Subcutaneous adipose tissue (tissue), 4 donors: ENCODE measurements around the gene TMCO2. TPM values are rescaled to one million over a fixed set of nuclear protein-coding genes. Genes with fewer than 3 reads are reported as not detected.

Source experiments
- total RNA-seq, 4 donors: library from RNA; depleted of rRNA; stranded (reverse); fragments of >200 nt; gene quantifications; one replicate each; pipeline ENCODE4 v1.1.0, GENCODE V29; 2016
- TF ChIP-seq, protein P1 (sequence below): fragments of 450-650 bp; IDR thresholded peaks from one replicate; pipeline ENCODE4 v1.5.1; 2016; ENCODE audit warnings: low read depth, mild to moderate bottlenecking, control low read depth, antibody characterized with exemption, moderate library complexity

TMCO2 gene
- total RNA-seq, 4 donors from 2014 or later = not detected

DNA sequence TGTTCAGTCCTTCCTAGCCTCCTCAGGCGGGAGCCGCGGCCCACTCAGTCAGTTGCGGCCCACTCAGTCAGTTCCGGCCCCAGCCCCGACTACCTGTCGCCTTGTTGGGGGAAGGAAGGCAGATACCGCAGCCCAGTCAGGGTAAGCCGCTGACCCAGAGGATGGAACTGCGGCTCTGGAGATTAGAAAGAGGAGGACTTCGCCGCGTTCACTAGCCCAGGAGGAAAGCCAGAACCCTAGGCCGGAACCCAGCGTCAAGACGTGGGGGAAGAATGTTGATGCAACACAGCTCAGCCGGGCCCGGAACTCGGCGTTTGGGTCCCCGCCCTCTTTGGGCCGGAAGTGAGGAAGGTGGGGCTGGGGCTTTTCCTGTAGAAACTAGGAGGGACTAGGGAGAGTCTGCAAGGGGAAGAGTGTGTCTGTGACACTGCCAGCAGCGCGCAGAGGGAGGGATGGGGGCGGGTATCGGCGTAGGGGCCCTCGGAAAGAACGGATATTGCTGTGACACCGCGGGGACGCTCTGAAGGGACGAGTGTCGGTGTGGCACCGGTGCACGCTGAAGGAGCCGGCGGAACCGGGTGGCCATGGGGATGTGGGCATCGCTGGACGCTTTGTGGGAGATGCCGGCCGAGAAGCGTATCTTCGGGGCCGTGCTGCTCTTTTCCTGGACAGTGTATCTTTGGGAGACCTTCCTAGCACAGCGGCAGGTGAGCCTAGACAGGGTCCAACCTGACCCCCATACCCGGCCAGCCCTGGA, 10.1 kb downstream of the TMCO2 start, which contains the start of gene ZMPSTE24:
TSS of gene ZMPSTE24 (plus strand) at position 549 of the 757 bp plus-strand sequence. CDS start at position 585, 36 bp downstream.
- TF ChIP-seq, protein P1, sequence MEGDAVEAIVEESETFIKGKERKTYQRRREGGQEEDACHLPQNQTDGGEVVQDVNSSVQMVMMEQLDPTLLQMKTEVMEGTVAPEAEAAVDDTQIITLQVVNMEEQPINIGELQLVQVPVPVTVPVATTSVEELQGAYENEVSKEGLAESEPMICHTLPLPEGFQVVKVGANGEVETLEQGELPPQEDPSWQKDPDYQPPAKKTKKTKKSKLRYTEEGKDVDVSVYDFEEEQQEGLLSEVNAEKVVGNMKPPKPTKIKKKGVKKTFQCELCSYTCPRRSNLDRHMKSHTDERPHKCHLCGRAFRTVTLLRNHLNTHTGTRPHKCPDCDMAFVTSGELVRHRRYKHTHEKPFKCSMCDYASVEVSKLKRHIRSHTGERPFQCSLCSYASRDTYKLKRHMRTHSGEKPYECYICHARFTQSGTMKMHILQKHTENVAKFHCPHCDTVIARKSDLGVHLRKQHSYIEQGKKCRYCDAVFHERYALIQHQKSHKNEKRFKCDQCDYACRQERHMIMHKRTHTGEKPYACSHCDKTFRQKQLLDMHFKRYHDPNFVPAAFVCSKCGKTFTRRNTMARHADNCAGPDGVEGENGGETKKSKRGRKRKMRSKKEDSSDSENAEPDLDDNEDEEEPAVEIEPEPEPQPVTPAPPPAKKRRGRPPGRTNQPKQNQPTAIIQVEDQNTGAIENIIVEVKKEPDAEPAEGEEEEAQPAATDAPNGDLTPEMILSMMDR = no peak

DNA sequence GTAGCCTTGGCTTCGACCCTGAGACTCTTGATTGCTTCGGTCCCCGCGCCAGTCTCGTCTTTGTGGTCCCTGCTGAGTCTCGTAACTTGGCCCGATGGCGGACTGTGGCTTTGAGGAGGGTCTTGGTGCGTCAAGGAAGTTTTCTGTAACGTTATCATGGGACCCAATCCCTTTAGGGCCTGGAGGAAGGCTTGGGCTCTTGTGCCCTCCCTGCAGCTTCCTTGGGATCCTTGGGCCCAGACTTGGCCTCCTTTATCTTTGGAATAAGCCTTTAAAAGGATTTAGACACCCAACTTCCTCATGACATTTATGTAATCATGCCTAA, 10.7 kb downstream of the TMCO2 start:
- TF ChIP-seq, protein P1 = no peak

DNA sequence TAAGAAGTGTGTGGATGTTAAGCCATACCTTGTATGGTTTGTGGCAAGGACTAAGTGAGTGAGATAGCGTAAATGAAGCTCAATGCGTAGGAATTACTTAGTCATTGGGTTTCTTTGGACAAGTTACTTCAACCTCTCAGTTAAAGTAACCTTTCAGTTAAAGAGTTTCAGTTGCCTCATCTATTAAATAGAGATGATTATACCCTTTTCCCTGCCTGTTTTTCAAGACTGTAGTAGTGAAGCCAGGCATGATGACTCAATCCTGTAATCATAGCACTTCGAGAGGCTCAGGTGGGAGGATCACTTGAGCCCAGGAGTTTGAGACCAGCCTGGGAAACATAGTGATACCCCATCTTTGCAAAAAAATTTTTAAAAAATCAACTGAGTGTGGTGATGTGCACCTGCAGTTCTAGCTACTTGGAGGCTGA, 16.6 kb downstream of the TMCO2 start:
- TF ChIP-seq, protein P1 = no peak

DNA sequence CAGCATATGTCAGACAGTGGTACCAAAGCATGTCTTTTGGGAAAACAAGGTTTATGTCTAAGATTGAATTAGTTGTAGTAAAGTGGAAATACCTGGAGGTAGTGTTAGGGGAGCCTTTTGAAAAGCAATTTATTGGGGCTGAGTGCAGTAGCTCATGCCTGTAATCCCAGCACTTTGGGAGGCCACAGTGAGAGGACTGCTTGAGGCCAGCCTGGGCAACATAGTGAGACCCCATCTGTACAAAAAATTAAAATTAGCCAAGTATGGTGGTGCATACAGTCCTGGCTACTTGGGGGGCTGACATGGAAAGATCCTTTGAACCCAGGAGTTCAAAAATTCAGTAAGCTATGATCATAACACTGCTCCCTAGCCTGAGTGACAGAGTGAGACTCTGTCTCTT, 17.6 kb downstream of the TMCO2 start:
- TF ChIP-seq, protein P1 = no peak

DNA sequence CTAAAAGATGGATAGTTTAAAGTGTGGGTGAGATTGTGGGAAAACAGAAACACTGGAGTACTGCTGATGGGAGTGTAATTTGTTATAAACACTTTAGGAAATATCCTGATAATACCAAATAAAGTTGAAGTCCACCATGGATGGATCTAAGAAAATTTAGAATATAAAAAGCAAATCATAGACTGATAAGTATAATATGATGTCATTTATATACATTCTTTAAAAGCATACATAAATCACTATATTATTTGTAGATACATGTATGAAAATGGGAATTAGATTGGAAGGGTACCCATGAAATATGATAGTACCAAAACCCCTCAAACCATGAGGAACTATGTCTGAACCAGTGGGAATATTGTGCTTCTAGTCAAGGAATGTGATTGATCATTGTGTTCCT, 18.2 kb downstream of the TMCO2 start:
- TF ChIP-seq, protein P1 = no peak

DNA sequence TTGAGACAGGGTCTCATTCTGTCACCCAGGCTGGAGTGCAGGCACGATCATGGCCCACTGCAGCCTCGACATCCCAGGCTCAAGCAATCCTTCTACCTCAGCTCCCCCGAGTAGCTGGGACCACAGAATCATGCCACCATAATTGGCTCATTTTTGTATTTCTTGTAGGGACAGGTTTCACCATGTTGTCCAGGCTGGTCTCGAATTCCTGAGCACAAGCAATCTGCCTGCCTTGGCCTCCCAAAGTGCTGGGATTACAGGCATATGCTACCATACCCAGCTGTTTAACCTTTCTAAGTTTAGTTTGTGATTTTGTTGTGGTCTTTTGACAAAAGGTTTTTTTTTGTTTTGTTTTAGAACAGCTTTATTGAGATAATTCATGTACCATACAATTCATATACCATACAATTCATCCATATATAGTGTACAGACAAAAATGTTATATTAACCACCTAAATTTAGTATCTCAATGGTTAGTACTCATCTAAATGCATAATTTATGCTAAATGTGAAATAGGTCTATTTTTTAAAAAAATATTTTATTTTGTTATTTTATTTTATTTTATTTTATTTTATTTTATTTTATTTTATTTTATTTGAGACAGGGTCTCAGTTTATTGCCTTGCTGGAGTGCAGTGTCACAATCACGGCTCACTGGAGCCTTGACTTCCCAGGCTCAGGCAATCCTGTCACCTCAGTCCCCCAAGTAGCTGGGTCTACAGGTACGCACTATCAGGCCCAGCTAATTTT, 19.2 kb downstream of the TMCO2 start:
- TF ChIP-seq, protein P1 = no peak

DNA sequence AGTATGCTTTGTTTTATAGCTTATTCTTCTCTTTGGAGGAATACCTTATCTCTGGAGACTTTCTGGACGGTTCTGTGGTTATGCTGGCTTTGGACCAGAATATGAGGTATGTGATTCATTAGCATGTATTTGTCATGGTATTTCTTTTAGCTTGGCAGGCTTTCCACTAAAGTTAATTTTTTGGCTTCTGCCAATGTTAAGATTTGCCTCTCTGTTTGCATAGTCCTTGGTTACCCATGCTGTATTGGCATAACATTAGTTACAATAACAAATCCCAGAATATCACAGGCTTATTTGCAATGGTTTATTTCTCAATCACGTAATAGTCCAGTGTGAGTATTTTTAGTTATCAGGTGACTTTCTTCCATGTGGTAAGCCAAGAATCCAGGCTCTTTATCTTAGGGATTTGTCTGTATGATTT, 20.0 kb downstream of the TMCO2 start:
- TF ChIP-seq, protein P1 = no peak
